SK-N-SH treated with all-trans-retinoic acid at 6 μM for 48 hours (cell line): Measurements from ENCODE around the gene HRK.

Experiments used
- ARNTL ChIP-seq: fragments of 450-650 bp; formaldehyde crosslinking; IDR thresholded peaks from 2 replicates; pipeline ENCODE4 v1.5.0; 2020; ENCODE audit warnings: low read depth, mild to moderate bottlenecking, moderate library complexity, borderline replicate concordance
- CSDC2 ChIP-seq: fragments of 250-450 bp; sonication (Bioruptor Pico); IDR thresholded peaks from 2 replicates; pipeline ENCODE4 v1.5.0; 2020; ENCODE audit warnings: mild to moderate bottlenecking, moderate library complexity
- ESRRG ChIP-seq: fragments of 250-450 bp; sonication (Bioruptor Pico); IDR thresholded peaks from 2 replicates; pipeline ENCODE4 v1.6.1; 2021; ENCODE audit warnings: mild to moderate bottlenecking
- OSR1 ChIP-seq: fragments of 250-450 bp; sonication (Bioruptor Pico); IDR thresholded peaks from 2 replicates; pipeline ENCODE4 v1.8.0; 2022; ENCODE audit warnings: moderate library complexity, mild to moderate bottlenecking, inconsistent platforms
- RARB ChIP-seq: fragments of 250-450 bp; sonication (Bioruptor Pico); IDR thresholded peaks from 2 replicates; pipeline ENCODE4 v1.8.0; 2021; ENCODE audit warnings: mild to moderate bottlenecking, moderate library complexity
- SNAI2 ChIP-seq: fragments of 250-450 bp; sonication (Bioruptor Pico); IDR thresholded peaks from 2 replicates; pipeline ENCODE4 v1.5.0; 2020; ENCODE audit warnings: mild to moderate bottlenecking, moderate library complexity
- TCF4 ChIP-seq: fragments of 250-450 bp; sonication (Bioruptor Pico); IDR thresholded peaks from 2 replicates; pipeline ENCODE4 v1.8.0; 2021; ENCODE audit warnings: mild to moderate bottlenecking, moderate library complexity, borderline replicate concordance
- ZFP3 ChIP-seq: fragments of 250-450 bp; sonication (Bioruptor Pico); IDR thresholded peaks from 2 replicates; pipeline ENCODE4 v1.5.0; 2020; ENCODE audit warnings: mild to moderate bottlenecking, moderate library complexity
- ZFP30 ChIP-seq: fragments of 450-650 bp; formaldehyde crosslinking; IDR thresholded peaks from 2 replicates; pipeline ENCODE4 v1.5.0; 2022; ENCODE audit warnings: mild to moderate bottlenecking, moderate library complexity
- ZNF565 ChIP-seq: fragments of 450-650 bp; formaldehyde crosslinking; conservative IDR thresholded peaks from 2 replicates; pipeline ENCODE4 v1.5.0; 2020; ENCODE audit warnings: low read depth, mild to moderate bottlenecking, moderate library complexity
- ZNF70 ChIP-seq: fragments of 450-650 bp; formaldehyde crosslinking; IDR thresholded peaks from 2 replicates; pipeline ENCODE4 v1.5.0; 2020; ENCODE audit warnings: mild to moderate bottlenecking, moderate library complexity

- TF ChIP-seq ZFP3 (CRISPR knock-in tag) (no peak), ZFP30 (no peak), CSDC2 (CRISPR knock-in tag) (no peak), TCF4 (no peak), ZNF70 (CRISPR knock-in tag) (no peak), ARNTL (no peak), RARB (CRISPR knock-in tag) (no peak), OSR1 (CRISPR knock-in tag) (no peak), ESRRG (CRISPR knock-in tag) (no peak), ZNF565 (CRISPR knock-in tag) (no peak), SNAI2 (CRISPR knock-in tag) (no peak)
Measured at GRCh38 chr12:116906285-116906684, 25.0 kb upstream of the HRK start.
